MCF 10A (cell line): ENCODE measurements around the gene VAC14. TPM values are rescaled to one million over a fixed set of nuclear protein-coding genes. Genes with fewer than 3 reads are reported as not detected.

ENCODE experiments used
- BruUV-seq: library from RNA; stranded (reverse); fragments of 400-500 nt; replicated peaks from 2 replicates; lab custom pipeline; 2021; lab: Mats Ljungman, UMichigan
- CTCF ChIA-PET: fragments of 300-600 bp; sonication (Branson Sonifier 250); formaldehyde crosslinking; extraction: SDS; loops from one replicate; lab custom pipeline; 2021; ENCODE audit warnings: antibody characterized with exemption, inconsistent platforms; lab: Yijun Ruan, JAX
- POLR2A ChIA-PET: fragments of 300-600, 350-650 bp; sonication (Branson Sonifier 250); formaldehyde crosslinking; extraction: SDS; loops from one replicate; lab custom pipeline; 2020; ENCODE audit warnings: antibody characterized with exemption, inconsistent platforms; lab: Yijun Ruan, JAX
- DNase-seq: peaks from one replicate; pipeline ENCODE4 v3.0.0-alpha.2; 2018; ENCODE audit not compliant: unreplicated experiment
- H3K27ac Mint-ChIP-seq: one replicate; pipeline ENCODE4 v1.8.0; 2022; ENCODE audit warnings: mild to moderate bottlenecking, low read depth, mixed read lengths; ENCODE audit not compliant: unreplicated experiment
- H3K27me3 Mint-ChIP-seq: one replicate; pipeline ENCODE4 v1.8.0; 2022; ENCODE audit warnings: mixed read lengths; ENCODE audit not compliant: insufficient read depth, unreplicated experiment
- H3K36me3 Mint-ChIP-seq: one replicate; pipeline ENCODE4 v1.8.0; 2022; ENCODE audit warnings: mild to moderate bottlenecking, moderate library complexity, mixed read lengths; ENCODE audit not compliant: insufficient read depth, unreplicated experiment
- H3K4me1 Mint-ChIP-seq: one replicate; pipeline ENCODE4 v1.8.0; 2022; ENCODE audit warnings: mixed read lengths; ENCODE audit not compliant: insufficient read depth, unreplicated experiment
- H3K4me3 Mint-ChIP-seq: one replicate; pipeline ENCODE4 v1.8.0; 2022; ENCODE audit warnings: mild to moderate bottlenecking, moderate library complexity, mixed read lengths; ENCODE audit not compliant: unreplicated experiment
- H3K9me3 Mint-ChIP-seq: one replicate; pipeline ENCODE4 v1.8.0; 2022; ENCODE audit warnings: mixed read lengths; ENCODE audit not compliant: unreplicated experiment
- intact Hi-C: fragments of 100-400 bp; cut with micrococcal nuclease; formaldehyde crosslinking; loops from 2 replicates; pipeline ENCODE4 v1.14.1; 2022
- total RNA-seq: library from RNA; stranded (reverse); gene quantifications from 2 replicates; pipeline ENCODE4 v1.2.3, GENCODE V29; 2022
- TF ChIP-seq, protein P1 (sequence below): fragments of 200-600 bp; IDR thresholded peaks from one replicate; pipeline ENCODE4 v1.8.0; 2022; ENCODE audit warnings: antibody characterized with exemption, mild to moderate bottlenecking; ENCODE audit not compliant: unreplicated experiment

Gene VAC14
- total RNA-seq, 1 experiment from 2014 or later, result 25.5 TPM

DNA sequence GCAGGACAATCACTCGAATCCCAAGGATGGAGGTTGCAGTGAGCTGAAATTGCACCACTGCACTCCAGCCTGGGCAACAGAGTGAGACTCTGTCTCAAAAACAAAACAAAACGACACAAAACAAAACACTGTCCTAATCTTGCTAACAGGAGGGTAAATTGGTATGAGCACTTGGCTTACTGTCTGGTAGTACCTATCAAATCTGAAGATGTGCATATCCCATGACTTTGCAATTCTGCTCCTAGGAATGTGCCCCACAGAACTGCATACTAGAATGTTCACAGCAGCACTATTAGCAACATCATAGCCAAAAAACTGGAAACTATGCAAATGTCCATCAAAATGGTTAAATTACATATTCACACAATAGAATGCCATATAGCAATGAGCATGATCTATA is 130.8 kb downstream of the VAC14 start:
- CTCF ChIA-PET, result interaction anchor here (1.7 to 4.9 kb wide), 2 partner anchors 16 to 99 kb away, joined by 7 to 27 read pairs; no protein-coding TSS in a partner anchor
- Mint-ChIP-seq H3K4me3 (no peak overlapping the region), H3K27ac (no peak overlapping the region), H3K9me3 (no peaks in the 10 kb centered on the region), H3K4me1 (no peaks in the 10 kb centered on the region), H3K27me3 (no peaks in the 10 kb centered on the region), H3K36me3 (peaks cover 98% of the 10 kb centered on the region)
- TF ChIP-seq, protein P1, sequence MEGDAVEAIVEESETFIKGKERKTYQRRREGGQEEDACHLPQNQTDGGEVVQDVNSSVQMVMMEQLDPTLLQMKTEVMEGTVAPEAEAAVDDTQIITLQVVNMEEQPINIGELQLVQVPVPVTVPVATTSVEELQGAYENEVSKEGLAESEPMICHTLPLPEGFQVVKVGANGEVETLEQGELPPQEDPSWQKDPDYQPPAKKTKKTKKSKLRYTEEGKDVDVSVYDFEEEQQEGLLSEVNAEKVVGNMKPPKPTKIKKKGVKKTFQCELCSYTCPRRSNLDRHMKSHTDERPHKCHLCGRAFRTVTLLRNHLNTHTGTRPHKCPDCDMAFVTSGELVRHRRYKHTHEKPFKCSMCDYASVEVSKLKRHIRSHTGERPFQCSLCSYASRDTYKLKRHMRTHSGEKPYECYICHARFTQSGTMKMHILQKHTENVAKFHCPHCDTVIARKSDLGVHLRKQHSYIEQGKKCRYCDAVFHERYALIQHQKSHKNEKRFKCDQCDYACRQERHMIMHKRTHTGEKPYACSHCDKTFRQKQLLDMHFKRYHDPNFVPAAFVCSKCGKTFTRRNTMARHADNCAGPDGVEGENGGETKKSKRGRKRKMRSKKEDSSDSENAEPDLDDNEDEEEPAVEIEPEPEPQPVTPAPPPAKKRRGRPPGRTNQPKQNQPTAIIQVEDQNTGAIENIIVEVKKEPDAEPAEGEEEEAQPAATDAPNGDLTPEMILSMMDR, result no peak
- intact Hi-C loops, result no loop called here
- no TSS peak for BruUV-seq
- no peak for DNase-seq
- POLR2A ChIA-PET, result no interaction called here

DNA sequence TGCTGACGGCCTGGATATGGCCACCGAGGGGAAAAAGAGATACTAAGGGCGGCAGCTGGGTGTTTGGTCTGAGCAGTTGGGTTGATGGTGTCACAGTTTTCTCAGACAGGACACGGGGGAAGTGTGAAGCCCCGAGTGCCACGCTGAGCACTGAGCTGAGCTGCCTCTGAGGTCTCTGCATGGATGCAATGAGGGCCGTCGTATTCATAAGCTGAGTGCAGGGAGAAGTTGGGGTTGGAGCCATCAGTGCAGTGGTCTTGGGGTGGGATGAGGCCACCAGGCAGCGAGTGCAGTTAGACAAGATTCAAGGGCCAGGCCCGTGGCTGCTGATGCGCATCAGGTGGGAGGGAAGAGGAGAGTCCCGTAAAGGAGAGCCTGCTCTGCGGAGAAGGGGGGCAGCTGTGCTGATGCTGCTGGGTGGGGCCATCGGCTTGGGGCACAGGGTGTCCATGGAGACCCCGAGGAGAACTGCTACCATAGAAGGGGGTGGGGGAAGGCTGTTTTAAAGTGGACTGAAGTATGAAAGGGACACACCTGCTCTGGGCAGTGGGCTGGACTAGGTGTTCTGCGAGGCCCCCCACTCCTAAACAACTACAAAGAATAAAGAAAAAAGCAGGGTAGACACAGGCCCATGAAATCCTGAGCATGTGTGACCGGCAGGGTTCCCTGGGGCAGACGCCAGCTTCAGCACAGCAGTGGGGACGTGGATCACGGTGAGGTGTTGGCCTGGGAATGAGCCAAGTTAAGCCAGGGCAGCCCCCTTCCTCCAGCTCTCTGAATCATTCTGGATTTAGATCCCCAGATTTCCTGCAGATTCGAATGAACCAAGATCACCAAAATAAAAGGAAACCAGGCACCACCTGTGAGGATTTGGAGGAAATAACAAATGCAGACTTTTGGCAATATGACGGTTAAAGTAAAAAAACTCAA is 134.9 kb downstream of the VAC14 start:
- no TSS peak for BruUV-seq
- intact Hi-C loops, result no loop called here
- H3K9me3 Mint-ChIP-seq, result no peaks in the 10 kb centered on the region
- H3K36me3 Mint-ChIP-seq, result peaks cover 94% of the 10 kb centered on the region
- POLR2A ChIA-PET, result interaction anchor here (0.6 to 0.9 kb wide), 2 partner anchors 98 to 1335 kb away, joined by 3 to 4 read pairs; no protein-coding TSS in a partner anchor
- TF ChIP-seq, protein P1, result no peak
- H3K4me3 Mint-ChIP-seq, result no peak overlapping the region
- no peaks in the 10 kb centered on the region for H3K4me1 Mint-ChIP-seq
- CTCF ChIA-PET, result interaction anchor here (0.5 to 4.9 kb wide), 4 partner anchors 7 to 286 kb away, joined by 3 to 27 read pairs (median 4); no protein-coding TSS in a partner anchor
- H3K27ac Mint-ChIP-seq, result no peak overlapping the region
- H3K27me3 Mint-ChIP-seq, result no peaks in the 10 kb centered on the region
- no peak for DNase-seq

DNA sequence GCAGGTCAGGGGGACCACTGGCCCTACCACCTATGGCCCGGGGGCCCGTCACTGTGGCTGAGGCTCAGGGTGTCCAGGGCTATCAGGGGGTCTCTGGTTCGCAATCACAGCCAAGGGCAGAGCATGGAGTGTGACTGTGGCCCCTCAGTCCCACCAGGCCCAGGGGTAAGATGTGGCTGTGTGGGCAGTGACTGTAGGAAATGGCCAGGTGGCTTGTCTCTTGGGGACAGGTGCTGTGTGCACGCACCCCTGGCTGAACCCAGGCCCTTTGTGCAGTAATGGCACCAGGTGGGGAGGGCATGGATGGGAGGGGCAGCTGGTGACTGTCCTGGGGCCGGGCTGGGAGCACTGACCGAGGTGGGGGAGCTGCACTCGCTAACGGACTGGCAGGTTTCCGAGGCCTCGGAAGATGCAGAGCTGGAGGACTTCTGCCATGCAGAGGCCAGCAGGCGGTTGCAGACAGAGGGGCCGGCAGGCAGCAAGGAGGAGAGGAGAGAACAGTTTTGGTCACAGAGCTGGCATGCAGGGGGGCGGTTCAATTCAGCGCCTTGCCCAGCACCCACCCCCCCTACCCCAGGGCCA is 135.8 kb downstream of the VAC14 start:
- DNase-seq, result no peak
- Mint-ChIP-seq H3K27ac (no peak overlapping the region), H3K4me1 (no peaks in the 10 kb centered on the region), H3K36me3 (peaks cover 85% of the 10 kb centered on the region), H3K27me3 (no peaks in the 10 kb centered on the region), H3K4me3 (no peak overlapping the region), H3K9me3 (no peaks in the 10 kb centered on the region)
- BruUV-seq, result no TSS peak
- TF ChIP-seq, protein P1, result no peak
- intact Hi-C loops, result no loop called here
- ChIA-PET CTCF (interaction anchor here (0.5 to 0.8 kb wide), 3 partner anchors 8 to 285 kb away, joined by 3 to 4 read pairs (median 3); no protein-coding TSS in a partner anchor), POLR2A (no interaction called here)
